Activated T-cell treated with anti-CD3 and anti-CD28 coated beads for 48 hours (primary cell): ENCODE data around the gene EXOSC3.
"Not testable (repeated sequence)": the region's sequence is repeated elsewhere in the genome, so short reads cannot be mapped to it uniquely, and the experiment has no call there.

Experiments
- DNase-seq: peaks from one replicate; pipeline ENCODE4 v3.0.0-alpha.2; 2020; ENCODE audit warnings: low read depth

Gene EXOSC3

GRCh38 chr9:37775216-37775919 lies 9.5 kb downstream of the EXOSC3 start:
- no peak for DNase-seq

GRCh38 chr9:37769995-37770394 lies 14.9 kb downstream of the EXOSC3 start:
- no peak for DNase-seq

- no peak for DNase-seq
Observed at GRCh38 chr9:37769306-37769705, 15.6 kb downstream of the EXOSC3 start.

- DNase-seq = not testable (repeated sequence)
Observed at GRCh38 chr9:37765263-37765662, 19.6 kb downstream of the EXOSC3 start.

GRCh38 chr9:37761511-37761910 lies 23.4 kb downstream of the EXOSC3 start:
- DNase-seq = no peak

GRCh38 chr9:37760416-37761161 lies 24.3 kb downstream of the EXOSC3 start:
- no peak for DNase-seq

- no peak for DNase-seq
Observed at GRCh38 chr9:37758747-37759146, 26.1 kb downstream of the EXOSC3 start.

- DNase-seq = peak; percentile 66
Observed at GRCh38 chr9:37753489-37754190, 31.2 kb downstream of the EXOSC3 start, which contains the start of gene TRMT10B. TSS of gene TRMT10B (plus strand) at chr9:37753805. CDS start at chr9:37761932, 8,127 bp downstream.

GRCh38 chr9:37752642-37753488 lies 32.0 kb downstream of the EXOSC3 start:
- no peak for DNase-seq

GRCh38 chr9:37752112-37752511 lies 32.8 kb downstream of the EXOSC3 start:
- not testable (repeated sequence) for DNase-seq

GRCh38 chr9:37751704-37752103 lies 33.2 kb downstream of the EXOSC3 start:
- not testable (repeated sequence) for DNase-seq

- DNase-seq = no peak
Observed at GRCh38 chr9:37751186-37751585, 33.7 kb downstream of the EXOSC3 start.

GRCh38 chr9:37749129-37749528 lies 35.7 kb downstream of the EXOSC3 start:
- no peak for DNase-seq

GRCh38 chr9:37747271-37747753 lies 37.6 kb downstream of the EXOSC3 start:
- peak; percentile 44 for DNase-seq

GRCh38 chr9:37746448-37747270 lies 38.2 kb downstream of the EXOSC3 start:
- no peak for DNase-seq

GRCh38 chr9:37745970-37746369 lies 38.9 kb downstream of the EXOSC3 start:
- DNase-seq = no peak

- DNase-seq = no peak
Observed at GRCh38 chr9:37740631-37741328, 44.1 kb downstream of the EXOSC3 start.

GRCh38 chr9:37740128-37740527 lies 44.7 kb downstream of the EXOSC3 start:
- DNase-seq = no peak

GRCh38 chr9:37739222-37739621 lies 45.6 kb downstream of the EXOSC3 start:
- no peak for DNase-seq

GRCh38 chr9:37732952-37733351 lies 51.9 kb downstream of the EXOSC3 start:
- no peak for DNase-seq
